Epidermal melanocyte (primary cell): ENCODE results near the gene FCHSD1.

Experiments
- DNase-seq: peaks from one replicate; pipeline ENCODE4 v3.0.0; 2011; ENCODE audit warnings: low spot score; ENCODE audit not compliant: insufficient read length

FCHSD1 gene

DNA sequence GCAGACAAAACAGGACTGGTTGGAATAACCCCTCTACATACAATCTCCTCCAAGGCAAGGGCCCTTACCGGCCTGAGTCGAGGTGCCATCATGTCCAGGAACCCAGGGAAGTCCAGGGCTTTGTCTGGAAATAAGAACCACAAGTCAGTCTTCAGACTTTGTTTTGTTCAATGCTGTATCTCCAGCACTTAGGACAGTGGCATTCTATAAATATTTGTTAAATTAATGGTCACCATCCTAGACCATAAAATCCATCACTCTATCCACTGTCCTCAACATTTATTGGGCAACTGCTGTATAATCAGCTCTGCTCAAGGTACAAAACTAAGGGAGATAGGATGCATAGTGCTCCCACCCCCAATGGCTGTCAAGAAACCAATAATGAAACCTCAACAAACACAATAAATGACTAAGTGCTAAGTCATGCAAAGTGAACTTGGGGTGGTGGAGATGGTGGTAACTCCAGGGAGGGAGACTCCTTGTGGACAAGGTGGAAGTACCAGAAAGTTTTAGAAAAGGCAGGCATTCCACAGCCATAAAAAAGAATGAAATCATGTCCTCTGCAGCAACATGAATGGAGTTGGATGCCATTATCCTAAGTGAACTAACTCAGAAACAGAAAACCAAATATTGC is 9.5 kb downstream of the FCHSD1 start:
- no peak for DNase-seq

DNA sequence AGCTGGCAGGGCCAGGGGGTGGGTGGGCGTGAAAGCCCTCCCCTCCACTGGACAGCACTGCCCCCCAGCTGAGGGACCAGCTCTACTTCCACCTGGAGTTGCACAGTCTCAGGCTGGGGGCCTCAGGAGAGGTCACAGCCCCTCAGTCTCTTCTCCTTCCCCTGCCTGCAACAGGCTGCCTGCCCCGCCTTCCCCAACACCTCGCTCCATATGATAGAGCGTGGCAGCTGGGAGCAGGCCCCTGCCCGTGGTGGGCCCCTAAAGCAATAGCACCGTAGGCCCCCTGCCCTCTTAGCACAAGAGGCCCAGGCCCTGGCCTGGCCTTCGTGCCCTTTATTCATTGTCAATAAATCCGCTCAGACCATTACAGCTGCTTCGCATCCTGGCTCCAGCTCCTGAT is 10.5 kb downstream of the FCHSD1 start:
- no peak for DNase-seq

DNA sequence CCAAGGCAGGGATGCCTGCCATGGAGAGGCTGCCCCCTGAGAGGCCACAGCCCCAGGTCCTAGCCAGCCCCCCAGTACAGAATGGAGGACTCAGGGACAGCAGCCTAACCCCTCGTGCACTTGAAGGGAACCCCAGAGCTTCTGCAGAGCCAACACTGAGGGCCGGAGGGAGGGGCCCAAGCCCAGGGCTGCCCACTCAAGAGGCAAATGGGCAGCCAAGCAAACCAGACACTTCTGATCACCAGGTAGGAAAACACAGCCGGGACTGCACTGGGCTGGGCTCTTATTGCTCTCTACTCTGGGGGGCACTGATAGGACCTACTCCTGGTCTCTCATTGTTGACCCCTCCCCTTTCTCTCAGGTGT is 11.2 kb downstream of the FCHSD1 start:
- no peak for DNase-seq

DNA sequence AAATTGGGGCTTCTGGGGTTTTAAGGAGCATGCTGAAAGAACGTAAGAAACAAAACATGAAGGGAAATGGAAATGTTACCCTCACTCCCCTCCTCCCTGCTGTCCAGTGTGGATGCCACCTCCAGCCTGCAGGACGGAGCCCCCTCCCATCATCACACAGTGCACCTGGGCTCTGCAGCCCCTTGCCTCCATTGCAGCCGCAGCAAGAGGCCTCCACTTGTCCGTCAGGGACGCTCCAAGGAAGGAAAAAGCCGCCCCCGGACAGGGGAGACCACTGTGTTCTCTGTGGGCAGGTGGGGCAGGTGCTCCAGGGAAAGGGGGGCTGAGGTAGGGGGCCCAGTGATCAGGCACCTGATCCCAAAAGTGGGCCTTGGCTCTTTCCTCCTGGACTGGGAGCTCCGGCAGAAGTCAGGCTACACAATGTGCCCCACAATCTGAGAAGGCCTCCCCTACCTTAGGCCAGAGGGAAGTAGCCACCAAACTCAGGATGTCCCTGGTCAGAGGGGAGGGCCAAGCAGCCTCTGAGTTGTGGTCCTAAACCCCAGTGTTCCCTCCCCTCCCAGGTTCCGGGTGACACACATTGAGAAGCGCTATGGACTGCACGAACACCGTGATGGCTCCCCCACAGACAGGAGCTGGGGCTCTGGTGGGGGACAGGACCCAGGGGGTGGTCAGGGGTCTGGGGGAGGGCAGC is 11.7 kb downstream of the FCHSD1 start:
- no peak for DNase-seq

DNA sequence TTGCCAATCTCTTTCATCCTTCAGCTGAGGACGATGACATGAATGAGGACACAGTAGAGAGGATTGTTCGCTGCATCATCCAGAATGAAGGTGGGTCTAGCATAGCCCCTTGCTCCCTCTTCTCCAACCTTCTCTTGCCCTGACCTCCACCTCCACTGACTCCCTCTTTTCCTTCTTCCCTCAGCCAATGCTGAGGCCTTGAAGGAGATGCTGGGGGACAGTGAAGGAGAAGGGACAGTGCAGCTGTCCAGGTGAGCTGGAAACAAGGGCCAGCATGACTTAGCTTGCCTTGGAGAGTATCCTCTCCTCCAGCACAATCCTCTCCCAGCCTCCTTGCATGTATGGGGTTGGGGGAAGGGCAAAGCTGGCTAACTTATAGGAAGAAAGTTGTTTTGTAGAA is 12.4 kb downstream of the FCHSD1 start:
- DNase-seq = no peak

DNA sequence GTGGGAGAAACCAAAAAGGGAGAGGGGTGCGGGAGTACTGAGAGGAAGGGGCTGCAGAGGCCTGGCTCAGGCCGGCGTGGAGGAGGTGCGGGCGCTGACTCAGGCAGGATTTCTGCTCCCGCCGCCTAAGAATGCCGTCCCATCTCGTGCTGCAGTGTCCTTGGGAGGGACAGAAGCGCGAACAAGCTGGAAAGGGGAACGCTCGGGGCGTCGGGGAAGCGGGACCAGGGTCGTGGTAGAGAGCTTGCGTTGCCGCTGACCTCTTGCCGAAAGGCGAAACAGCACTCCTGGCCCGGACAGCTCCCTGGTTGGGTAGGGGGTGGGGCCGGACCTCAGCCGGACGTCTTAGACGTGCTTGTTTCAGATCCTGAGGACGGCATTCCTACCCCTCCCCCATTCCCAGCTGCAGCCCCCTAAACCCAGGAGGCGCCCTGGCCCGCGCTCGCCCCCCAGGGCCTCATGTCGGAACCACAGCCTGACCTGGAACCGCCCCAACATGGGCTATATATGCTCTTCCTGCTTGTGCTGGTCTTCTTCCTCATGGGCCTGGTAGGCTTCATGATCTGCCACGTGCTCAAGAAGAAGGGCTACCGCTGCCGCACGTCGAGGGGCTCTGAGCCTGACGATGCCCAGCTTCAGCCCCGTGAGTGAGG is 13.3 kb downstream of the FCHSD1 start:
- no peak for DNase-seq

DNA sequence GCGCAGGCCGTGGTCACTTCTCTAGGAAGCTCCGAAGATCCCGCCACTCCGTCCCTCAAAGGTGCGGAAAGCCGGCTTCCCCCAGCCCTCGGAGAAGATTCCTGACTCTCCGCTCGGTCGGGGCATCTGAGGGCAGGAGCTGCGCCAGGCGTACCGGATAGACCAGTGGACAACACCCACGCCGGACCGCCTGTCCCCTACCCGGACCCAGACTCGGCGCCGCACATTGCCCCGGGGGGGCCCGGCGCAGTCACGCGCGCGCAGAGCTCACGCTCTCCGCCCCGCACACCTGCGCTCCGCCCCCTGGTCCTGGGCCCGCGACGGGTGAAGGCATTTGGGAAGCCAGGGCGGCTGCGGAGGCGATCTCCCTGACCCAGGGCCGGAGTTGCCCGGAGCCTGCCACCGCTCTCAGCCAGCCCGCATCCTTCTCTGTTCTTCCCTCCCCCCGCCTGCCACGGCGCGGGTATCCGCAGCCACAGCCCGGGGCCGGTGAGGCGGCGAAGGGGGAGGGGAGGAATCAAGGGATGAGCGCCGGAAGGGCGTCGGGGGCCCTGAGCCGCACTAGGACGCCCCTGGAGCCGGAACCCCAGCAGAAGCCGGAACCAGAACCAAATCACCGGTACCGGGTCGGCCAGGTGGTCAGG is 14.0 kb downstream of the FCHSD1 start:
- no peak for DNase-seq

DNA sequence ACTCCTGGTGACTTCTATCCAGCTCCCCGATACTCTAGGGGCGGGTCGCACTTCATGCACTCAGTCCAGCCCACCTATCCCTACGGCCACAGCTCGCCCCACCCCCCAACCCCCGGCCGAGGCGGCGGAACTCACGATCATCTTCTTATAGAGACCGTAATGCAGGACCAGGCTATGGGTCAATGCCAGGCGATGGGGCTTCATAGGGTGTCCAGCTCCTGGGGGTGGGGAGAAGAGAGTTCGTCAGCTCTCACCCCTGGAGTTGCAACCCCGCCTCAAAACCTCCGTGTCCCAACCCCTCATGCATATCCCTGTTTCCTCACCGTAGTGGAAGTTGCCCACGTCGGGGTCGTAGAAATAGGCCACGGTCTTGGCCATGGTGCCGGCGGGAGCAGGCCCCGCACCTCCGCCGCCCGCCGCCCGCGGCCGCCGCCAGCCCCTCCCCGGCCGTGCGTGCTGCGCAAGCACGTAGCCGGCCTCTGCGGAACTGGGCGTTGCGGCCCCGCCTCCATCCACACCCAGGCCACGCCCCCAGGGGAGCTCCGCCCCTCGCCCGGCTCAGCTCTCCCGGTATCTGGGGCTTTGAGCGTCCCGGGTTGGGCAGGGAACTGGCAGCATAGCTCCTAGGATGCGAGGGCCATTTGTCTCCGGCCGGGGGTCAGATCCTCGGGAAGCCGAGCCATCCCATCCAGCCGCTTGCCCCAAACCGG is 14.7 kb downstream of the FCHSD1 start, which contains the start of the genes HDAC3 and RELL2:
TSS of gene HDAC3 (minus strand) at position 437 of the 710 bp plus-strand sequence. CDS start at position 378, 59 bp downstream.
TSS of gene RELL2 (plus strand) at position 585 of the 710 bp plus-strand sequence. CDS start 1,229 bp downstream, outside the sequence.
- DNase-seq = peak; percentile 96

DNA sequence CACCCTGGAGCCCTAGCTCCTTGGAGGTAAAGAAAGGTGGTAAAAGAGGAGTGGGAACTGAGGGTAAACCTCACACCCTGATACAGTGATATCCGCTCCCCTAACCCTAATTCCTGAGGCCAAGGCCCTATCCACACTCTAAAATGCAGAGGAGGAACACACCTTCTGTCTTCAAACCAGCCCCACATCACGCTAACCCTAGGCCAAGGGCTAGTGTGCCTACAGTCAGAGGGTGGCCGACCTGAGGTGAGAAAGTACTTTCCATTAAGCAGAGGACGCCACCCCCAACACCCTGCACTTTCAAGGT is 15.2 kb downstream of the FCHSD1 start:
- no peak for DNase-seq

DNA sequence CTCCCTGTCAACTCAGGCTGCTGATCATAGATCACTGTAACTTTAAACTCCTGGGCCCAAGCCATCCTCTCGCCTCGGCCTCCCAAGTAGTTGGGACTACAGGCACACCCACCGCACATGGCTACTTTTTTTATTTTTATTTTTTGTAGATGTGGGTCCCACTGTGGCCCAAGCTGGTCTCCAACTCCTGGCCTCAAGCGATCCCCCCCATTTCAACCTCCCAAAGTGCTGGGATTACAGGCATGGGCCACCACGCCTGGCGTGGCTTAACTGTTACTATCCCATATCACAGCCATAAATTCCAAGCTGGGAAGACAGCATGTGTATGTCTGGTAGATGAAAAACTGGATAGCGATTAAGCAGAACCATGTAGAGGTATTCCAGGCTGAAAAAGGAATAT is 15.6 kb downstream of the FCHSD1 start:
- DNase-seq = no peak

DNA sequence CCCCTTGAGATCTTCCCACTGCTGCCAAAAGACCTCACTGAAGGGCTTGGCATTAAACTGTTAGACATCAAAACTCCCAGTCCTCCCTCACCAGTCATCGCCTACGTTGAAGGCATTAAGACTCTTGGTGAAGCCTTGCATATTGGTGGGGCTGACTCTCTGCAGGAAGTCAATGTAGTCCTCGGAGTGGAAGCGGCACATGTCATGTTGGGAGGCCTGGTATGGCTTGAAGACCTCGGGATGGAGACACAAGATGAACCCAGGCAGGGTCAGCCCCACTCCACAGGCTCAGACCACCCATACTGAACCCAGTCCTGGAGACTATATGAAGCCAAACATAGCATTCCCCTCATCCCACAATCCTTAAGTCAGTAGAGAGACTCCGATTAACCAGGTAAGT is 16.5 kb downstream of the FCHSD1 start:
- DNase-seq = no peak

DNA sequence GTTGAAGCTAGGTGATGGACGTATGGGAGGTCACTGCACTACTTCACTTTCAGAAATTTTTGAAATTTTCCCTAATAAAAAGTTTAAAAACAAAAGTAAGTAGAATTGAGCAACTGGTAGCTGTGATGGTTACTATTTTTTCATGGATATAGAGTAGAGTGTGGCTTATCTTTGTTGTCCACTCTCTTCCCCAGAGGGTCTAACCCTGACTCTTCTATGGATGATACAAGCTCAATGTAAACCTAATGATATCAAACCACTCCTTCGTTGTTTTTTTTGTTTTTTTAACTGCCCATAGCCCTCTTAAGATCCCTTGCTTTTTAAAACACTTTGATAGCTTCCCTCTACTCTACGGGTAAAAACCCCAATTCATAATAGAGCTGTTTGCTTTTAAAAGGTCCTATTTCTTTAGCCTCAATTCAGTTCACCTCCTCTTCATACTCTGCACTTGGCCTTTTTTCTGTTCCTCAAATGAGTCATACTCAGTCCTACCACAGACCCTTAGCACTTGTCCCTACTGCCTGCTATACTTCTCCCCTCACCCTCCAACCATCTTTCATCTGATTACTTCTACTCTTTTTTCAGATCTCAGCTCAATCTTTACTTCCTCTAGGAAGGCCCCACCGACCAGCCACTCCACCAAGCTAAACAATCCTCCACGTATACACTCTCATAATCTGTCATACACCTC is 17.2 kb downstream of the FCHSD1 start:
- no peak for DNase-seq

DNA sequence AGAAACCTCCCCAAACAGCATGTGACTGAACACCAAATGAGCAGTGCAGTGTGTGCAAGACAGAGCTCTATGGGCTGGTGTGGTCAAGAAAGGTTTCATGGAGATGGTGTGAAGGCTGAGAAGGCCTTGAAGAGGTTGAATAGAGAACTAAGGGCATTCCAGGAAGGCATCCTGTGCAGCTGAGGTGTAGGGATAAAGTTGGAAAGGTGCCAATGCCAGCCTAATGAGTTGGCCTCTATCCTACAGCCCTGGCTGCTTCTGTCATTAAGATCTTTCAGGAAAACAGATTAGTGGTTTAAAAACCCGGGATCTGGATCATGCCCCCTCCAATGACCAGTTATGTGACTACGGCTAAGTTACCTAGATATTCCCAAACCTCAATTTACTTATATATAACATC is 18.6 kb downstream of the FCHSD1 start:
- no peak for DNase-seq

DNA sequence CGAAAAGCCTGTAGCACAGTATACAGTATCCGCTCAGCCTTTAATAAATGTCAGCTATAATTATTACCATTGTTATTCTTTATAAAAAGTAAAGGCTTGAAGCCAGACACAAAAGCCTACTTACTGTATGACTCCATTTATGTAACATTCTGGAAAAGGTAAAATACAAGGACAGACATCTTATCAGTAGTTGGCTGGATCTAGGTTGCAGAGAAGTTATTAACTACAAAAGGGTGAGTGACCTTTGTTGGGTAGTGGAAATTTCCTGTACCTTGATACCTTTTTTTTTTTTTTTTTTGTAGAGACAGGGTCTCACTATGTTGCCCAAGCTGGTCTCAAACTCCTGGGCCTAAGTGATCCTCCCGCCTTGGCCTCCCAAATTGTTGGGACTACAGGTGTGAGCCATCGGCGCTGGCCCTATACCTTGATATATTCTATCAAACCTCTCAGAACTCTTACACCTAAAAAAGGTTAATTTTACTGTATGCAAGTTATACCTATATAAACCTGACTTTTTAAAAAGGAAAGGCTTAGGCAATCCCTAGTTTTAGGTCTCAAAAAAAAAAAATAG is 20.6 kb downstream of the FCHSD1 start:
- DNase-seq = no peak

DNA sequence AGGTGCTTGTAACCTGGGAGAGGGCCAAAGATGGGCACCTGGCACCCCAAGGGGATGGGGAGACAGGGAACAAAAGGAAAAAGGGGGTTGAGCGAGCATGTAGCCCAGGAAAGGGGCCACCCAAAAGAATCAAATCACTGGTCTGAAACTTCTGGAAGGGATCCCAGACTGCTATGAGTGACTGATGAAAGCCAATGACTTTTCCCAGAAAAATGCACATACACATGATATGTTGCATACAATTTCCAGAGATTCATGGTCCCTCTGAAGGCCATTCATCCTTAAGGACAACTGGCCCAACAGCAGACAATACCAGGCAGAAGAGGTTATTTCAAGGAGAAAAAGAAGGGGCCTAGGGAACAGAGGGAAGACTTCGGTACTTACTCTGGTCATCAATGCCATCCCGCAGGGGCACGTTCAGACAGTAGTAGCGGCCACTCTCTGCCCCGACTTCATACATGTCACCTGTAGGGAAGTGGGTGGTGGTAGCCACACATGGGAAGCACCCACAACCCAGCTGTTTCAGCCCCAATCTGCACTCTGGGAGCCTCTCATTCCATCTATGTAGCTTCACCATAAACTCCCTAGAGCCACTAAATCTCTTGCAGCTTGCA is 22.9 kb downstream of the FCHSD1 start:
- DNase-seq = no peak

DNA sequence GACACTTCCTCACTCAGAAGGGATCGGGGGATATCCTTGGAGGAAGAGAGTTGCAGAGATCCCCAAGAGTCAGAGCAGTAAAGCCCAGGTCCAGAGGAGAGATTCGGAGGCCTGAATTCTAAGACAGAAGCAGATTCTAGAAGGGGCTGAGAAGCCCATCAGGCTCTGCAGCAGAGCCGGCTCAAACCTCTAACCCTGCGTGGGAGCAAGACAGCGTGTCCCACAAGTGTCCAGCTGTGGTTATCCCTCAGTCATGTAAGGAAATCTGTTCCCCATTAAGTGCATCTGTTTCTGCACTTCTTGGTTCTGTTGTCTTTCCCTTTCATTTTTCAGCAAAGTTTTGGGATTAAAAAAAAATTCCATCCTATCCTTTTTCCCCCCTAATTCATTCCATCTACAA is 27.6 kb downstream of the FCHSD1 start:
- no peak for DNase-seq

DNA sequence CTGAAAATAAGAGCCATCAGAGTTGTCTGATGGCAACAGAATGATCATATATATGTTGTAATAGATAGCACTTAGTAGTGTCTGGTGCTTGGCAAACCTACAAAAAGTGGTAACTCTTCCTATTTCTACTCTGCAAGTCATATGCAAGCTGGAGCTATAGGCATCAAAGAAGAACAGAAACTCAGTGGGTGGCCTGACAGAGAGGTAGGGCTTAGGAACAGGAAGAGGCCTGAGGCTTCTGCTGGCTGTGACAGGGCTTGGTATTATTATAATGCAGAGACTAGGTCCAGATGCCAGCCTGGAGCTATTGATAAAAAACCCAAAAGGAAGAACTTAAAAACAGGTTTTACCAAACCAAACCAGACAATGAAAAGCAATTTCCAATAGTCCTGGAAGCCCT is 28.0 kb downstream of the FCHSD1 start:
- DNase-seq = no peak

DNA sequence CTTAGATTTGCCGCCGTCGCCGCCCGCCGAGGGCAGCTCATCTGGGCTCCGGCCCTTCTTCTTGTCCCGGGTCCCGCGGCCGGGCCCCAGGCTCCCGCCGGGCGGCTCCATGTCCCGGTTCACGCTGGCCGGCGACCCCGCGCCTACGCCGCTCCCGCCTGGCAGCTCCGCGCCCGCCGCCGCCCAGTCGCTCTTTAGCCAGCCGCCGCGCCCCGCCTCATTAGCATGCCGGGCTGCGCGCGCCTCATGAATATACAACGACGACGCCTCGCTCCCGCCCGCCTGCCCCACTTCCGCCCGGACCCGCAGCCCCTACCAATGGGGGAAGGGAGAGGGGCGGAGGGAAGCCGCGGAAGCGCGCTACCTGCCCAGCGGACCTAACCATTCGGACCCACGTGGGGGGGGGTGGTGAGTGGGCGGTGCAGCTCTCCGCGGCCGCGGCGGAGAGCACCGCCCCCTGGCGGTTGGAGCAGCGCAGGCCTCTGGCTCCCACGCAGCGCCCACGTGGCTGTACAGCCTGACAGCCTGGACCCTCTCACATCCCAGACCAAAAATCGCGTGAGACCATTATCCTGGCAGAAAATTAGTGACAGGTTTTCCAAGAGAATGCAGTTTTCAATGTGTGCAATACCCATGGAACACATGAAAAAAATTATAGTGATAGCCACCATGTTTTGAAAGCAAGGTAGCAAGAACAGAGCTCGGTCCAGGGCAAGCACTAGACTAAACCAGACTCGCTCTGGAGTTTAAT is 32.2 kb downstream of the FCHSD1 start, which contains the start of gene DIAPH1:
TSS of gene DIAPH1 (minus strand) at position 197 of the 751 bp plus-strand sequence. CDS start at position 111, 86 bp downstream.
- peak; percentile 62 for DNase-seq

DNA sequence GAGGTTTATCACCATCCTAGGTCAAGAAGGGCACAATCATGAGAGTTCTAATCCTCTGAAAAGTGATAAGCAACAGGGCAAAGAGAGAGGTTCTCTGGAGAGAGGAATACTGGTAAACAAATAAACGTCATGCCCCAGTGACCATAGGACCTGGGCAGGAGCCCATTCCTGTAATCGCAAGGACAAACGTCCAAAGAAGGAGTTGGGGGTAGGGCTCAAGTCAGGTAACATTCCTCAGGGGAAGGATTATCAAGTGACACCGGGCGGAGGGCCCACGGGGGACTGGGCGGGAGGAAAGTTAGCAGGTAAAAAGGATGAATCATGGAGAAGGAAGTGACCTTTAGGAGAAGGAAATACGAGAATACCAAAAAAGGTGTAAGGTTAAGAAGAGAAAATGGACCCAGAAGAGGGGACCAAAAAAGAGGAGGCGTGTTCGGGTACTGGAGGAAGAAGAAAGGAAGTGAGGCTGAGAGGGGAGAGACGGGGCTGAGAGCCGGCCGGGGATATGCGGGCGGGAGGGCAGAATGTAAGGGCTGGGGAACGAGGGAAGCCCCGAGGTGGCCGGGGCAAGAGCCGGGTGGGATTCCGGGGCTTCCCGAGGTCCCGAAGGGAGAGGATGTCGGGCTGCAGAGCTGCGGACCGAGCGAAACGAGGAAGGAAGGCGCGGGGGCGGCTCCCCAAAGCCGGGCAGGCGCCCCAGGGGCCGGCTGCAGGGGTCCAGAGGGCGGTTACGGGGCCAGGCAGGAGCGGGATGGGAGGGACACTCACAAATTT is 33.0 kb downstream of the FCHSD1 start:
- DNase-seq = no peak
